HepG2 (cell line): ENCODE measurements around the gene DDX28.

Source experiments
- CTCF ChIP-seq: sonication (generic); formaldehyde crosslinking; IDR thresholded peaks from 2 replicates; pipeline ENCODE4 v1.5.0; 2020; ENCODE audit warnings: mild to moderate bottlenecking, missing genetic modification reagents, moderate library complexity
- HDAC2 ChIP-seq: sonication (generic); formaldehyde crosslinking; IDR thresholded peaks from 2 replicates; pipeline ENCODE4 v1.4.0; 2020; ENCODE audit warnings: missing genetic modification reagents
- NFYC ChIP-seq: IDR thresholded peaks from 2 replicates; pipeline ENCODE4 v1.6.1; 2016; ENCODE audit warnings: missing genetic modification reagents, missing compliant biosample characterization
- PATZ1 ChIP-seq: sonication (generic); formaldehyde crosslinking; IDR thresholded peaks from 2 replicates; pipeline ENCODE4 v1.4.0; 2020; ENCODE audit warnings: missing genetic modification reagents
- RXRB ChIP-seq: IDR thresholded peaks from 2 replicates; pipeline ENCODE4 v1.6.1; 2016; ENCODE audit warnings: borderline replicate concordance, missing genetic modification reagents, missing compliant biosample characterization
- ZNF773 ChIP-seq: sonication (generic); formaldehyde crosslinking; IDR thresholded peaks from 2 replicates; pipeline ENCODE4 v1.4.0; 2020; ENCODE audit warnings: missing genetic modification reagents, borderline replicate concordance
- ZSCAN31 ChIP-seq: sonication (generic); formaldehyde crosslinking; IDR thresholded peaks from 2 replicates; pipeline ENCODE4 v1.5.0; 2020; ENCODE audit warnings: low read depth, mild to moderate bottlenecking, missing genetic modification reagents

GRCh38 chr16:68065716-68066305 lies 42.8 kb upstream of the DDX28 start:
- TF ChIP-seq RXRB (CRISPR knock-in tag): no peak
- no peak for TF ChIP-seq HDAC2
- TF ChIP-seq ZSCAN31: no peak
- no peak for TF ChIP-seq NFYC (CRISPR knock-in tag)
- TF ChIP-seq ZNF773 (CRISPR knock-in tag): no peak
- no peak for TF ChIP-seq CTCF (CRISPR knock-in tag)
- no peak for TF ChIP-seq PATZ1 (CRISPR knock-in tag)
